OCI-LY7 (cell line): ENCODE results near the gene NOVA2. TPM values are rescaled to one million over a fixed set of nuclear protein-coding genes. Genes with fewer than 3 reads are reported as not detected.

ENCODE experiments used
- BruUV-seq: library from RNA; stranded (reverse); fragments of 400-500 nt; replicated peaks from 2 replicates; lab custom pipeline; 2021; lab: Mats Ljungman, UMichigan
- CTCF ChIA-PET: fragments of 300-600 bp; sonication (Branson Sonifier 250); formaldehyde crosslinking; loops from one replicate; lab custom pipeline; 2022; ENCODE audit warnings: antibody characterized with exemption; ENCODE audit not compliant: unreplicated experiment; lab: Charles Lee
- POLR2A ChIA-PET: fragments of 300-600 bp; sonication (Branson Sonifier 250); formaldehyde crosslinking; loops from one replicate; lab custom pipeline; 2022; ENCODE audit warnings: antibody characterized with exemption; lab: Charles Lee
- DNase-seq: peaks from one replicate; pipeline ENCODE4 v3.0.0-alpha.2; 2015; ENCODE audit warnings: low spot score
- H2AFZ ChIP-seq: fragments of 200-600 bp; sonication (generic), shearing (Covaris generic); 2 replicates; pipeline ENCODE4 v1.6.1; 2014; ENCODE audit warnings: mild to moderate bottlenecking, antibody characterized with exemption, low read length, moderate library complexity
- H3K27ac ChIP-seq: fragments of 200-600 bp; sonication (generic); 2 replicates; pipeline ENCODE4 v1.5.1; 2014; ENCODE audit warnings: mixed run types, low read depth, mild to moderate bottlenecking, moderate library complexity, low read length, inconsistent platforms; ENCODE audit not compliant: poor library complexity, severe bottlenecking
- H3K36me3 ChIP-seq: fragments of 200-600 bp; sonication (generic); 2 replicates; pipeline ENCODE4 v1.6.1; 2014; ENCODE audit warnings: mild to moderate bottlenecking, antibody characterized with exemption, low read length, moderate library complexity, mixed read lengths; ENCODE audit not compliant: insufficient read depth
- H3K4me1 ChIP-seq: fragments of 200-600 bp; sonication (generic); 2 replicates; pipeline ENCODE4 v1.5.1; 2014; ENCODE audit warnings: mild to moderate bottlenecking, low read length; ENCODE audit not compliant: insufficient read depth, poor library complexity, severe bottlenecking
- H3K4me2 ChIP-seq: fragments of 200-600 bp; sonication (generic); 2 replicates; pipeline ENCODE4 v1.6.1; 2014; ENCODE audit warnings: mild to moderate bottlenecking, low read length
- H3K4me3 ChIP-seq: fragments of 200-600 bp; sonication (generic); 2 replicates; pipeline ENCODE4 v1.5.1; 2014; ENCODE audit warnings: mild to moderate bottlenecking, low read depth, low read length; ENCODE audit not compliant: poor library complexity, severe bottlenecking
- H3K79me2 ChIP-seq: fragments of 200-600 bp; sonication (generic); 2 replicates; pipeline ENCODE4 v1.6.1; 2016; ENCODE audit warnings: low read depth, mild to moderate bottlenecking, low read length, moderate library complexity, mixed read lengths; ENCODE audit not compliant: insufficient read depth
- H3K9me2 ChIP-seq: fragments of 200-600 bp; sonication (generic); 2 replicates; pipeline ENCODE4 v1.6.1; 2016; ENCODE audit warnings: mild to moderate bottlenecking, low read length, mixed read lengths; ENCODE audit not compliant: insufficient read depth
- H3K9me3 ChIP-seq: fragments of 200-600 bp; sonication (generic); 2 replicates; pipeline ENCODE4 v1.6.1; 2014; ENCODE audit warnings: mild to moderate bottlenecking, mixed run types, low read length, mixed read lengths
- H4K20me1 ChIP-seq: fragments of 200-600 bp; sonication (generic); 2 replicates; pipeline ENCODE4 v1.6.1; 2014; ENCODE audit warnings: mild to moderate bottlenecking, antibody characterized with exemption, low read length, moderate library complexity, mixed read lengths; ENCODE audit not compliant: insufficient read depth
- CTCF ChIP-seq: fragments of 200-600 bp; sonication (generic); conservative IDR thresholded peaks from 2 replicates; pipeline ENCODE4 v1.5.1; 2014; ENCODE audit warnings: mild to moderate bottlenecking, antibody characterized with exemption, low read length, moderate library complexity, mixed read lengths
- EZH2phosphoT487 ChIP-seq: fragments of 200-600 bp; sonication (generic); IDR thresholded peaks from 2 replicates; pipeline ENCODE4 v1.6.1; 2018; ENCODE audit warnings: low read depth, borderline replicate concordance, mild to moderate bottlenecking, mixed run types, antibody characterized with exemption, low read length, moderate library complexity, mixed read lengths
- intact Hi-C: fragments of 100-400 bp; cut with micrococcal nuclease; formaldehyde crosslinking; loops from one replicate; pipeline ENCODE4 v1.10.0; 2022; ENCODE audit not compliant: unreplicated experiment
- total RNA-seq, 2 experiments: library from RNA; depleted of rRNA in 1 of 2; stranded (reverse); fragments of >200 nt in 1 of 2; shearing (Covaris generic) in 1 of 2; gene quantifications; 2 replicates each; pipeline ENCODE4 v1.2.3, GENCODE V29; 2014 to 2022

The NOVA2 gene
- total RNA-seq, 2 experiments from 2014 or later = 0.19 TPM; not detected in 1

GRCh38 chr19:45919678-45920077, 54.0 kb downstream of the NOVA2 start:
- no peaks in the 10 kb centered on the region for H3K4me1 ChIP-seq
- ChIA-PET CTCF (no interaction called here), POLR2A (interaction anchor here (0.5 kb wide), 1 partner anchor 19 kb away, joined by 4 read pairs; no protein-coding TSS in a partner anchor)
- no peaks in the 10 kb centered on the region for H3K9me3 ChIP-seq
- BruUV-seq = no TSS peak
- no peak for DNase-seq
- no peak overlapping the region for H3K4me3 ChIP-seq
- H2AFZ ChIP-seq = no peak overlapping the region
- H3K79me2 ChIP-seq = no peaks in the 10 kb centered on the region
- no peak overlapping the region for H3K4me2 ChIP-seq
- H3K36me3 ChIP-seq = no peaks in the 10 kb centered on the region
- no peak overlapping the region for H3K27ac ChIP-seq
- intact Hi-C loops = no loop called here
- no peaks in the 10 kb centered on the region for H3K9me2 ChIP-seq
- no peaks in the 10 kb centered on the region for H4K20me1 ChIP-seq
- TF ChIP-seq CTCF (no peak), EZH2phosphoT487 (no peak)

GRCh38 chr19:45918721-45919120, 54.9 kb downstream of the NOVA2 start:
- TF ChIP-seq CTCF (no peak), EZH2phosphoT487 (no peak)
- Histone ChIP-seq H2AFZ (no peak overlapping the region), H3K9me2 (no peaks in the 10 kb centered on the region), H3K9me3 (no peaks in the 10 kb centered on the region), H4K20me1 (no peaks in the 10 kb centered on the region), H3K4me3 (no peak overlapping the region), H3K27ac (no peak overlapping the region), H3K4me2 (no peak overlapping the region), H3K79me2 (no peaks in the 10 kb centered on the region), H3K4me1 (no peaks in the 10 kb centered on the region), H3K36me3 (no peaks in the 10 kb centered on the region)
- DNase-seq = no peak
- CTCF ChIA-PET = no interaction called here
- intact Hi-C loops = no loop called here
- BruUV-seq = no TSS peak
- POLR2A ChIA-PET = interaction anchor here (0.6 kb wide), 1 partner anchor 938 kb away, joined by 10 read pairs; no protein-coding TSS in a partner anchor

- intact Hi-C loops = no loop called here
- Histone ChIP-seq H3K27ac (no peak overlapping the region), H3K4me2 (no peak overlapping the region), H3K4me3 (no peak overlapping the region), H3K79me2 (no peaks in the 10 kb centered on the region), H2AFZ (no peak overlapping the region), H4K20me1 (no peaks in the 10 kb centered on the region), H3K36me3 (no peaks in the 10 kb centered on the region), H3K4me1 (no peaks in the 10 kb centered on the region), H3K9me3 (no peaks in the 10 kb centered on the region), H3K9me2 (no peaks in the 10 kb centered on the region)
- ChIA-PET POLR2A (no interaction called here), CTCF (no interaction called here)
- no peak for TF ChIP-seq CTCF
- no peak for TF ChIP-seq EZH2phosphoT487
- DNase-seq = no peak
- no TSS peak for BruUV-seq
Measured at GRCh38 chr19:45917421-45918091, 56.1 kb downstream of the NOVA2 start.
